HepG2 (cell line): ENCODE data around the gene PRDX2. TPM values are rescaled to one million over a fixed set of nuclear protein-coding genes. Genes with fewer than 3 reads are reported as not detected.
A peak's percentile ranks its signal among the peaks of the same experiment; 100 is the strongest.

Experiments used
- CBX5 ChIP-seq: sonication (generic); formaldehyde crosslinking; IDR thresholded peaks from 2 replicates; pipeline ENCODE4 v1.4.0; 2020; ENCODE audit warnings: missing genetic modification reagents, borderline replicate concordance
- CC2D1A ChIP-seq: sonication (generic); formaldehyde crosslinking; IDR thresholded peaks from 2 replicates; pipeline ENCODE4 v1.8.1; 2023; ENCODE audit warnings: mild to moderate bottlenecking, missing genetic modification reagents
- CENPX ChIP-seq: sonication (generic); formaldehyde crosslinking; IDR thresholded peaks from 2 replicates; pipeline ENCODE4 v1.9.0; 2021; ENCODE audit warnings: mild to moderate bottlenecking, missing genetic modification reagents, moderate library complexity
- EHMT2 ChIP-seq: fragments of 200-600 bp; sonication (generic); IDR thresholded peaks from 2 replicates; pipeline ENCODE4 v1.7.0; 2017; ENCODE audit warnings: antibody characterized with exemption, low read depth, low read length, borderline replicate concordance
- HNRNPUL1 ChIP-seq: fragments of 200-400 bp; formaldehyde crosslinking; IDR thresholded peaks from 2 replicates; pipeline ENCODE4 v1.6.1; 2017; ENCODE audit warnings: low read depth, mild to moderate bottlenecking, low read length, moderate library complexity
- IRF2 ChIP-seq: IDR thresholded peaks from 2 replicates; pipeline ENCODE4 v1.6.1; 2018; ENCODE audit warnings: missing genetic modification reagents, missing compliant biosample characterization
- SMARCE1 ChIP-seq: fragments of 450-650 bp; IDR thresholded peaks from 2 replicates; pipeline ENCODE4 v1.6.1; 2017; ENCODE audit warnings: borderline replicate concordance
- TBX2 ChIP-seq: sonication (generic); formaldehyde crosslinking; IDR thresholded peaks from 2 replicates; pipeline ENCODE4 v1.5.0; 2020; ENCODE audit warnings: missing genetic modification reagents, mild to moderate bottlenecking, borderline replicate concordance
- ZBTB7A ChIP-seq: sonication (generic); formaldehyde crosslinking; IDR thresholded peaks from 2 replicates; pipeline ENCODE4 v1.8.0; 2022; ENCODE audit warnings: mild to moderate bottlenecking, missing genetic modification reagents
- ZBTB8A ChIP-seq: sonication (generic); formaldehyde crosslinking; IDR thresholded peaks from 2 replicates; pipeline ENCODE4 v1.4.0; 2020; ENCODE audit warnings: mild to moderate bottlenecking, low read depth, missing genetic modification reagents, borderline replicate concordance
- ZKSCAN5 ChIP-seq: sonication (generic); formaldehyde crosslinking; IDR thresholded peaks from 2 replicates; pipeline ENCODE4 v1.5.1; 2020; ENCODE audit warnings: mild to moderate bottlenecking, missing genetic modification reagents
- ZNF124 ChIP-seq: sonication (generic); formaldehyde crosslinking; IDR thresholded peaks from 2 replicates; pipeline ENCODE4 v1.4.0; 2020; ENCODE audit warnings: missing genetic modification reagents
- ZNF235 ChIP-seq: sonication (generic); formaldehyde crosslinking; IDR thresholded peaks from 2 replicates; pipeline ENCODE4 v1.8.1; 2023; ENCODE audit warnings: mild to moderate bottlenecking, missing genetic modification reagents, borderline replicate concordance
- ZNF292 ChIP-seq: sonication (generic); formaldehyde crosslinking; IDR thresholded peaks from 2 replicates; pipeline ENCODE4 v1.8.1; 2022; ENCODE audit warnings: mild to moderate bottlenecking, low read depth, missing genetic modification reagents, borderline replicate concordance
- ZNF382 ChIP-seq: sonication (generic); formaldehyde crosslinking; IDR thresholded peaks from 2 replicates; pipeline ENCODE4 v1.5.0; 2020; ENCODE audit warnings: missing genetic modification reagents, mild to moderate bottlenecking, borderline replicate concordance
- ZNF572 ChIP-seq: sonication (generic); formaldehyde crosslinking; IDR thresholded peaks from 2 replicates; pipeline ENCODE4 v1.5.1; 2020; ENCODE audit warnings: mild to moderate bottlenecking, missing genetic modification reagents
- ZNF891 ChIP-seq: sonication (generic); formaldehyde crosslinking; IDR thresholded peaks from 2 replicates; pipeline ENCODE4 v1.5.0; 2020; ENCODE audit warnings: mild to moderate bottlenecking, missing genetic modification reagents
- ZZZ3 ChIP-seq: sonication (generic); formaldehyde crosslinking; IDR thresholded peaks from 2 replicates; pipeline ENCODE4 v1.4.0; 2020; ENCODE audit warnings: missing genetic modification reagents, mild to moderate bottlenecking, borderline replicate concordance
- polyA plus RNA-seq, 8 experiments: library from polyadenylated mRNA; depleted of rRNA in 3 of 8; stranded (reverse) in 7 of 8; unstranded in 1 of 8; fragments of >200 nt; fragmentation: Illumina TruSeq in 4 of 8; extraction: Trizol in 4 of 8; gene quantifications; 2 replicates each; pipeline versions ENCODE4 v1.2.1 to v1.2.3, GENCODE V29; 2011 to 2016; ENCODE audit warnings: low read depth in 4 of 8, missing spikeins in 1 of 8, mixed read lengths in 1 of 8; ENCODE audit not compliant: insufficient read depth in 1 of 8
- total RNA-seq, 5 experiments: library from RNA; depleted of rRNA; stranded (reverse); fragments of >200 nt; fragmentation: Illumina TruSeq; extraction: Trizol; gene quantifications; 2 replicates each; pipeline ENCODE4 v1.2.3, GENCODE V29; 2016; ENCODE audit warnings: low read depth in 1 of 5
- TF ChIP-seq, protein P1 (sequence below): sonication (generic); formaldehyde crosslinking; IDR thresholded peaks from 2 replicates; pipeline ENCODE4 v1.9.0; 2021; ENCODE audit warnings: missing genetic modification reagents, borderline replicate concordance
- TF ChIP-seq, protein P2 (sequence below): sonication (generic); formaldehyde crosslinking; IDR thresholded peaks from 2 replicates; pipeline ENCODE4 v1.8.0; 2022; ENCODE audit warnings: missing genetic modification reagents, mild to moderate bottlenecking, borderline replicate concordance
- TF ChIP-seq, protein P3 (sequence below): sonication (generic); formaldehyde crosslinking; IDR thresholded peaks from 2 replicates; pipeline ENCODE4 v1.4.0; 2020; ENCODE audit warnings: missing genetic modification reagents, borderline replicate concordance
- TF ChIP-seq, protein P4 (sequence below): sonication (generic); formaldehyde crosslinking; IDR thresholded peaks from 2 replicates; pipeline ENCODE4 v1.8.0; 2022; ENCODE audit warnings: mild to moderate bottlenecking, missing genetic modification reagents, moderate library complexity

Gene PRDX2
- total and polyA plus RNA-seq, 2 of the 13 experiments (the other 11 are each of a cell fraction or from before 2014, with no cell fraction given): 218 to 381 TPM

DNA sequence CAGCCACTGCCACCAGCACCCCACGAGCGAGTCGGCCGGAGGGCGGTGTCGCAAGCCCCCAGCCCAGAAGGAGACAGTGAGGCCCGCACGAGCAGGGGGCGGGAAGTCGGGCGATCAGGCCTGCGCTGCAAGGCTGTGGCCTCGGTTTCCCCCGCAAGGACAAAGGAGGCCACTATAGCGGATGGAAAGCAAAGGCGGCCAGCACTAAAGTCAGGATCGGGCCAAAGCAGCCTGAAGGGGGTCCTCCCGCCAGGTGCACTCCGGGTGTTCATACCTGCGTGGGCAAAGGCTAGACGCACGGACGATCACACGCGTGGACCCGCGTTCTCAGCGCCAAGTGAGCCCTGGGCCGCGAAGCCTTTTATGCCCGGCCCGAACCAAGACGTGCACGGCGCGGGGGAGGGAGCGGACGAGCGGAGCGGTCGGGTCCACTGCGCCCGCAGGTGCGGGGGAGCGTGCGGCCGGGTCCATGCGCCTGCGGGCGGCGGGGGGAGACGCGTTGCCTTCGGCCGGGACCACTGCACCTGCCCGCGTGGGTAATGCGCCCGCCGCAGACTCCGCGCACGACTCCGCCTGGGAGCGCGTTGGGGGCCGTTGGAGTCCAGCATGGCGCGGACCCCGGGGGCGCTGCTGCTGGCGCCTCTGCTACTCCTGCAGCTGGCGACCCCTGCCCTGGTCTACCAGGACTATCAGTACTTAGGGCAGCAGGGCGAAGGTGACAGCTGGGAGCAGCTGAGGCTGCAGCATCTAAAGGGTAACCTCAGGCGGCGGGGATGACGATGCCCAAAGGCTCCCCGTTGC, at the start of gene PRDX2, which contains the start of gene THSD8 (continued):
- TF ChIP-seq, protein P1, sequence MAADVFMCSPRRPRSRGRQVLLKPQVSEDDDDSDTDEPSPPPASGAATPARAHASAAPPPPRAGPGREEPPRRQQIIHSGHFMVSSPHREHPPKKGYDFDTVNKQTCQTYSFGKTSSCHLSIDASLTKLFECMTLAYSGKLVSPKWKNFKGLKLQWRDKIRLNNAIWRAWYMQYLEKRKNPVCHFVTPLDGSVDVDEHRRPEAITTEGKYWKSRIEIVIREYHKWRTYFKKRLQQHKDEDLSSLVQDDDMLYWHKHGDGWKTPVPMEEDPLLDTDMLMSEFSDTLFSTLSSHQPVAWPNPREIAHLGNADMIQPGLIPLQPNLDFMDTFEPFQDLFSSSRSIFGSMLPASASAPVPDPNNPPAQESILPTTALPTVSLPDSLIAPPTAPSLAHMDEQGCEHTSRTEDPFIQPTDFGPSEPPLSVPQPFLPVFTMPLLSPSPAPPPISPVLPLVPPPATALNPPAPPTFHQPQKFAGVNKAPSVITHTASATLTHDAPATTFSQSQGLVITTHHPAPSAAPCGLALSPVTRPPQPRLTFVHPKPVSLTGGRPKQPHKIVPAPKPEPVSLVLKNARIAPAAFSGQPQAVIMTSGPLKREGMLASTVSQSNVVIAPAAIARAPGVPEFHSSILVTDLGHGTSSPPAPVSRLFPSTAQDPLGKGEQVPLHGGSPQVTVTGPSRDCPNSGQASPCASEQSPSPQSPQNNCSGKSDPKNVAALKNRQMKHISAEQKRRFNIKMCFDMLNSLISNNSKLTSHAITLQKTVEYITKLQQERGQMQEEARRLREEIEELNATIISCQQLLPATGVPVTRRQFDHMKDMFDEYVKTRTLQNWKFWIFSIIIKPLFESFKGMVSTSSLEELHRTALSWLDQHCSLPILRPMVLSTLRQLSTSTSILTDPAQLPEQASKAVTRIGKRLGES (CRISPR knock-in tag): no peak
- TF ChIP-seq ZNF124: peak; percentile 90
- TF ChIP-seq TBX2: peak; percentile 86
- peak; percentile 58; the same call in 1 of the 2 replicates for TF ChIP-seq HNRNPUL1
- peak; percentile 54; the same call in 1 of the 2 replicates for TF ChIP-seq ZNF891
- TF ChIP-seq CBX5 (CRISPR knock-in tag): no peak; the same call in 1 of the 2 replicates
- 0 out of 2 replicates have a peak, but pooled peaks have one; percentile 32 for TF ChIP-seq ZKSCAN5 (CRISPR knock-in tag)
- TF ChIP-seq SMARCE1: no peak
- peak; percentile 76; the same call in 1 of the 2 replicates for TF ChIP-seq IRF2 (CRISPR knock-in tag)
- TF ChIP-seq, protein P2, sequence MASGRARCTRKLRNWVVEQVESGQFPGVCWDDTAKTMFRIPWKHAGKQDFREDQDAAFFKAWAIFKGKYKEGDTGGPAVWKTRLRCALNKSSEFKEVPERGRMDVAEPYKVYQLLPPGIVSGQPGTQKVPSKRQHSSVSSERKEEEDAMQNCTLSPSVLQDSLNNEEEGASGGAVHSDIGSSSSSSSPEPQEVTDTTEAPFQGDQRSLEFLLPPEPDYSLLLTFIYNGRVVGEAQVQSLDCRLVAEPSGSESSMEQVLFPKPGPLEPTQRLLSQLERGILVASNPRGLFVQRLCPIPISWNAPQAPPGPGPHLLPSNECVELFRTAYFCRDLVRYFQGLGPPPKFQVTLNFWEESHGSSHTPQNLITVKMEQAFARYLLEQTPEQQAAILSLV: peak; percentile 75; the same call in 1 of the 2 replicates
- no peak for TF ChIP-seq ZNF382 (CRISPR knock-in tag)
- TF ChIP-seq ZBTB7A (CRISPR knock-in tag): peak; percentile 35
- no peak for TF ChIP-seq CENPX (CRISPR knock-in tag)
- TF ChIP-seq ZNF572: peak; percentile 96
- TF ChIP-seq, protein P3, sequence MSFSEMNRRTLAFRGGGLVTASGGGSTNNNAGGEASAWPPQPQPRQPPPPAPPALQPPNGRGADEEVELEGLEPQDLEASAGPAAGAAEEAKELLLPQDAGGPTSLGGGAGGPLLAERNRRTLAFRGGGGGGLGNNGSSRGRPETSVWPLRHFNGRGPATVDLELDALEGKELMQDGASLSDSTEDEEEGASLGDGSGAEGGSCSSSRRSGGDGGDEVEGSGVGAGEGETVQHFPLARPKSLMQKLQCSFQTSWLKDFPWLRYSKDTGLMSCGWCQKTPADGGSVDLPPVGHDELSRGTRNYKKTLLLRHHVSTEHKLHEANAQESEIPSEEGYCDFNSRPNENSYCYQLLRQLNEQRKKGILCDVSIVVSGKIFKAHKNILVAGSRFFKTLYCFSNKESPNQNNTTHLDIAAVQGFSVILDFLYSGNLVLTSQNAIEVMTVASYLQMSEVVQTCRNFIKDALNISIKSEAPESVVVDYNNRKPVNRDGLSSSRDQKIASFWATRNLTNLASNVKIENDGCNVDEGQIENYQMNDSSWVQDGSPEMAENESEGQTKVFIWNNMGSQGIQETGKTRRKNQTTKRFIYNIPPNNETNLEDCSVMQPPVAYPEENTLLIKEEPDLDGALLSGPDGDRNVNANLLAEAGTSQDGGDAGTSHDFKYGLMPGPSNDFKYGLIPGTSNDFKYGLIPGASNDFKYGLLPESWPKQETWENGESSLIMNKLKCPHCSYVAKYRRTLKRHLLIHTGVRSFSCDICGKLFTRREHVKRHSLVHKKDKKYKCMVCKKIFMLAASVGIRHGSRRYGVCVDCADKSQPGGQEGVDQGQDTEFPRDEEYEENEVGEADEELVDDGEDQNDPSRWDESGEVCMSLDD: no peak
- peak; percentile 20; the same call in 1 of the 2 replicates for TF ChIP-seq ZNF292
- no peak; the same call in 1 of the 2 replicates for TF ChIP-seq ZBTB8A
- TF ChIP-seq CC2D1A (CRISPR knock-in tag): peak; percentile 61; the same call in 1 of the 2 replicates
- TF ChIP-seq ZZZ3: no peak
- TF ChIP-seq, protein P4, sequence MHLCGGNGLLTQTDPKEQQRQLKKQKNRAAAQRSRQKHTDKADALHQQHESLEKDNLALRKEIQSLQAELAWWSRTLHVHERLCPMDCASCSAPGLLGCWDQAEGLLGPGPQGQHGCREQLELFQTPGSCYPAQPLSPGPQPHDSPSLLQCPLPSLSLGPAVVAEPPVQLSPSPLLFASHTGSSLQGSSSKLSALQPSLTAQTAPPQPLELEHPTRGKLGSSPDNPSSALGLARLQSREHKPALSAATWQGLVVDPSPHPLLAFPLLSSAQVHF (CRISPR knock-in tag): peak; percentile 81; the same call in 1 of the 2 replicates
- no peak for TF ChIP-seq ZNF235 (CRISPR knock-in tag)
- no peak for TF ChIP-seq EHMT2
